Stimulated activated CD4-positive, alpha-beta T cell treated with anti-CD3 and anti-CD28 coated beads, Interleukin-12 subunit alpha, Interleukin-12 subunit beta, amount 100 ng/mL, for 24 hours (primary cell): ENCODE results near the gene GLCE.
"Not testable (repeated sequence)": the region's sequence is repeated elsewhere in the genome, so short reads cannot be mapped to it uniquely, and the experiment has no call there.

Experiments used
- DNase-seq, 2 experiments: peaks; one replicate each; pipeline ENCODE4 v3.0.0-alpha.2; 2020; ENCODE audit warnings: low read depth in 2 of 2

Gene GLCE

DNA sequence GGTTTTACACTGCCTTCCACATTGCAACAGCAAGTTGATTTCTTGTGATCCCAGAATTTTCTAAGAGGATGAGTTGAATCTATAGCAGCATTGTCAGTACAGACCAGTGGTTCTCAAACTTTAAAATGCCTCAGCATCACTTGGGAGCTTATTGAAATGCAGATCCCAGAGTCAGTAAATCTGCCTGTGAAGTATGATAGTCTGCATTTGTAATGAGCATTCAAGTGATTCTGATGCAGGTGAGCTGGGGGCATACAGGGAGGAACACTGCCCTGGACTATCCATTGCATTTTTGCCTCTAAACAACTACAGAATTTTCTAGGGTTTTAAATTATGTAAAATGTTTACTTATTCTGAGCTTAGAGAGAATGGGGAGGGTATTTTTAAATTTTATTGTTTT lies 110.8 kb downstream of the GLCE start:
- no peak for DNase-seq

DNA sequence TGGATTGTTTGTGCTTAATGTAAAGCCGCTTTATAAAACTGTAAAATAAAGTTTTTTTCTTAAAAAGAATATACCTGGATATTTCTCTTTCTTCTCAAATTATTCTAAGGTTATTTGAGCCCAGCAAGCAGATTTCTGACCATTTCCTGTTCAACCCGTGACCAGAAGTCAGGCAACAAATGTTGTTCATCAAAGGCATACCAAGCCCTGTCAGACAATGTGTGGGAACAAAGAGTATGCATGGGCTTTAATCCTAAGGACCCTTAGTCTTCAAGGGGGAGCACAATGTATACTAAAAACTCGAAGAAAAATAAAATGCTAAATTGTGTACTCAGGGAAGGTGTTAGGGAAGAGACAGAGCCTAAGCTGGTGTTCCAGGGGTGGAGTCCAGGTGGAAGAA lies 111.7 kb downstream of the GLCE start:
- DNase-seq = no peak

DNA sequence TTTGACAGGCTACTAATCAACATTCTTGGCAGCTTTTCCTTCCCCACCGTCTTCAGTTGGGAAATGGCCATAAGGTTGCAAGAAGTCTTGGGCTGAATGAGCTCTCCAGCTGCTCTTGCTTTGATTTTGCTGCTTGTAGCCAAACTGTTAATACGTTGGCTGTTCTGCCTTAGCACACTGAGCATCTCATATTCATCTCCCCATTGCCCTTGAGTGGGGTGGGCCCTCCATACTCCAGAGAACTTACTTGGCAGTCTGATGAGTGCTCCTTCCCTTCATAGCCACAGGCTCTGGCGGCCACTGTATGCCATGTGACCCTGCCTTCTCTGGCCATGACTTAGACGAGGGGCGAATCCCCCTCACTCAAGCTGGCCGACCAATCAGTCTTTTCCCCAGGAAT lies 112.5 kb downstream of the GLCE start:
- no peak for DNase-seq

DNA sequence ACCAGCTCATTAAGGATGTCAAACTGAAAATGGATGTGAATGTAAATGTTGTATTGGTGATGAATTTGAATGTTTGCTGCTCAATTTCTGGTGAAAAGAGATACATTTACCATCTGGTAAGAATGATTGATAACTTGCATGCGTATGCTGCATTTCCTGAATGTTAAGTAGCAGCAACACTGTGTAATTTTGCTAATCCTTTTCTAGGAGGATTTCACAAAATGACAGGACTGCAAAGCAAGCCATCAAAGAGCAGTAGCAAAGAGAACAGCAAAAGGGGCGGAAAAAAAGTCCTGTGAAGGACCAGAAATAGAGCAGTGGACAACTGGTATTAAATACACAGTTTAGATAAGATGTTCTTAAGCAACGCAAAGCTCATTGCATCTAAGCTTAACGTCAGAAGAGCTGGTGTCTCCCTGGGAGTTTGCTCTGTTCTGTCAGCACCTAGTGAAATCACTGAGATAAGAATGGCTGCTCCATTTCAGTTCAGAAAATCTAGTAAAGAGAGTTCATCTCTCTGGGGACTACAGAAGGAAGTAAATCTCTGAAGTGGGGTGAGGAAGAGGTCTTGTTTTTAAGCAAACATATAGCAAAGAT lies 114.7 kb downstream of the GLCE start:
- no peak for DNase-seq

DNA sequence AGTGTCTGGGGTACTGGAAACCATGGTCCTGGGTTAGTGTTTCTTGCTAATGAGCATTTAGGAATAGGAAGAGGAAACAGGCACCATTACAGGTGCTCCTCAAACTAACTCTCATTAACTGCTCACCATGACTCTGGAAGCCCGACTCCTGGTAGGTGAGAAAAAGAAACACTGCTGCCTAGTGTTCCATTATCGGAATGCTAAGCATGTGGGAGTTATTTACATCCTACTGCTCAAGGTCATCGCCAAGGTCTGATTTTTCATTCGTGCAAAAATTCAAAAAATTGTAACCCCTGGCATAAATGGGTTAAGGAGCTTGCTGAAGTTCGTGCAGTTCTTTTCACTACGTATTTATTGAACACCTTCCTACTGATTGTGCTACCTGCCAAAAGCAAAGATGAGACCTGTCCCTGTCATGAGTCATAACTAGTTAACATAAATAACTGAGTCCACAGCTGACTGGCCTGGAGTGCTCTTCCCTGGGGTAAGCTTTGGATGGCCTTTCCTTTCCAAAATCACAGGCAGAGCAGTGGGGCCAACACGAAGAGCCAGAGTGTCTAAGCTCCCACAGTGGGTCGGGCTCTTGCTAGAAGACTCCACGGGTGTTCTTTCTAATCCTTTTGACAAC lies 115.6 kb downstream of the GLCE start:
- no peak for DNase-seq

DNA sequence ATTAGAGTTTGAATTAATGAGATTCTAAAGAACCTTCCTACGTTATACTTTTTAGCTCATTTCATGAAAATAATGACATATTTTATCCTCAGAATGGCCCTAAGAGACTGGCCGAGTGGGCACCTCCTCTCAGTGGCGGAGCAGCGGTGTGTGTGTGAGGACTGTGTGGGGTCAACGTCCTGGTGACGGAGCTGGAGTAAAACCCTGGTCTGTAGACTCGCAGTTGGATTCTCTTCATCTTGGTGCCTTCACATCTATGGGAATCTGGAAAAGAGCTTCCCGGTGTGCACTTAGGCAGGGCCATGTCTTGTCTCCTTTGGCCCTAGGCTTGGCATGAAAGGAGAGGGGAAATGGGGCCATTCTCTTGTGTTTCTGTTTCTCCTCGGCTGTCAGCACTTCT lies 116.9 kb downstream of the GLCE start:
- no peak for DNase-seq

DNA sequence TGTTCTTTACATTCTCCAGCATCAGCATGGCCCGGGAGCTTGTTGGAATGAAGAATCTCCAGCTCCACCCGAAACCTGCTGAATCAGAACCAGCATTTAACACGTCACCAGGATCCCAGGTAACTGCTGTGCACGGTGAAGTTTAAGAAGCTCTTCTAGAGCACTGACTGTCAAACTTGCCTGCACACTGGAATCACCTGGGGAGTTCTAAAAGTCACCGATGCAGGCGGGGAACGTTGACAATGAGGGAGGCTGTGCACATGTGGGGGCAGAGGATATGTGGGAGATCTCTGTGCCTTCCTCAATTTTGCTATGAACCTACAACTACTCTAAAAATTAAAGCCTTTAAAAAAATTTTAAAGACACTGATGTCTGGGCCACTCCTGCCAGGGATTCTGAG lies 119.2 kb downstream of the GLCE start:
- no peak for DNase-seq

DNA sequence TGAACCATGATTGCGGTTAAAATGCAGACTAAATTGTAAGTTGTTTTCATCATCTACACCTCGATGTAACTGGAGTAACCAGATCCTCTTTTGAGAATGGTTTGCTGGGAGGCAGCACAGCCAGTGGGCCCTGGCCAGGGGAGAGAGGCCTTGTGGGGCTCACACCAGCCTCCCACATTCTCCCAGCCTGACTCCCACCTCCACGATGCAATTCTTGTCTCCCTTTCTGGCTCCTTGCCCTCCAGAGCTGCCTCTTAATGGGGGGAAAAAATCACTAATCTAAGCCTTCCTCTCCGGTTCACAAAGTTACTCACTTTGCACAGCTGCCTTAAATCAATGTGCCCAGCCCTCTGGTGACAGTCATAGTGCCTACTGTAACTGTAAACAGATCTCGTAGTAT lies 120.3 kb downstream of the GLCE start:
- DNase-seq = no peak

DNA sequence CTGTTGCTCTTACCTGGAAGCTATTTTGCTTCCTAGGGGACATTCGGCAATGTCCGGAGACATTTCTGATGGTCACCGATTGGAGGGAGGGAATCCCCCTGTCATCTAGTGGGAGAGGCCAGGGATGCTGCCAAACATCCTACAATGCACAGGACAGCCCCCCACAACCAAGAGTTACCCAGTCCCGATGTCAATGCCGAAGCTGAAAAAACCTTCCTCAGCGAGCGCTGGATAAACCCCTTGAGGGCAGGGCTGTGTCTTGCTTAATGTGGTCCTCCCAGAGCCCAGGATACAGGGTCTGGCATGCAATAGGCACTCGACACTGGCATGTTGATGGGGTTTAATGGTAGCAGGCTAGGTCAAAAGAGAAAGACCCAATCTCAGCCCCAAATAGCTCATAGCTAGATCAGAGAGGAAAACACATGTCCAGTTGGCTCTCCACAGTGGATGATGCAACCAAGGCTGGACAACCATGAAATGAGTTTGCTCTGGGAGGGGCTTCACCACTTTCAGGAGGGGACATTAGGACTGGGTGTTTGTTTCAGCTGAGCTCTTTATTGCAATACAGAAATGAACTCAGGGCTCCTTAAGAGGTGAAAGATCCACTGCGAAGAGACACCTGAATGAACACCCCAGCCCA lies 121.8 kb downstream of the GLCE start:
- DNase-seq = no peak

DNA sequence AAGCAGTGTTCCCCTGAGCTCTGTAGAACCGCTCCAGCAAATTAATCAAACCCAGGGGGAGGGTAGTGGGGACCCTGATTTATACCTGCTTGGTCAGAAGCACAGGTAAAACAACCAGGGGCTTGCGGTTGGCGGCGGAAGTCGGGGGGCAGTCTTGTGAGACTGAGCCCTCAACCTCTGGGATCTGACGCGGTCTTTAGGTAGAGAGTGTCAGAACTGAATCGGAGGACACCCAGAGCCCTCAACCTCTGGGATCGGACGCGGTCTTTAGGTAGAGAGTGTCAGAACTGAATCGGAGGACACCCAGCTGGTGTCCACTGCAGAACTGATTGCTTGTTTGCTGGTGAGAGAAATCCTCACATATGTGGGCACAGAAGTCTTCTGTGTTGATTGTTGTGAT lies 125.4 kb downstream of the GLCE start:
- no peak for DNase-seq

DNA sequence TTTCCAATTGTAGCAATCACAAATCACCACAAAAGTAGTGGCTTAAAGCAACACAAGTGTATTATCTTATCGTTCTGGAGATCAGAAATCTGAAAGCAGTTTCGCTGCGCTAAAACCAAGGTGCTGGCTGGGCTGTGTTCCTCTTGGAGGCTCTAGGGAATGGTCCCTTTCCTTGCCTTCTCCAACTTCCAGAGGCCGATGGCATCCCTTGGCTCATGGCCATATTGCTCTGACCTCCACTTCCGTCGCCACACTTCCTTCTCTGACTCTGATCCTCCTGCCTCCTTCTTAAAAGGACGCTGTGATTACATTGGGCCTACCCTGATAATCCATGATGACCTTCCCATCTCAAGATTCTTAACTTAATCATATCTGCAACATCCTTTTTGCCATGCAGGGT lies 127.6 kb downstream of the GLCE start:
- no peak for DNase-seq

DNA sequence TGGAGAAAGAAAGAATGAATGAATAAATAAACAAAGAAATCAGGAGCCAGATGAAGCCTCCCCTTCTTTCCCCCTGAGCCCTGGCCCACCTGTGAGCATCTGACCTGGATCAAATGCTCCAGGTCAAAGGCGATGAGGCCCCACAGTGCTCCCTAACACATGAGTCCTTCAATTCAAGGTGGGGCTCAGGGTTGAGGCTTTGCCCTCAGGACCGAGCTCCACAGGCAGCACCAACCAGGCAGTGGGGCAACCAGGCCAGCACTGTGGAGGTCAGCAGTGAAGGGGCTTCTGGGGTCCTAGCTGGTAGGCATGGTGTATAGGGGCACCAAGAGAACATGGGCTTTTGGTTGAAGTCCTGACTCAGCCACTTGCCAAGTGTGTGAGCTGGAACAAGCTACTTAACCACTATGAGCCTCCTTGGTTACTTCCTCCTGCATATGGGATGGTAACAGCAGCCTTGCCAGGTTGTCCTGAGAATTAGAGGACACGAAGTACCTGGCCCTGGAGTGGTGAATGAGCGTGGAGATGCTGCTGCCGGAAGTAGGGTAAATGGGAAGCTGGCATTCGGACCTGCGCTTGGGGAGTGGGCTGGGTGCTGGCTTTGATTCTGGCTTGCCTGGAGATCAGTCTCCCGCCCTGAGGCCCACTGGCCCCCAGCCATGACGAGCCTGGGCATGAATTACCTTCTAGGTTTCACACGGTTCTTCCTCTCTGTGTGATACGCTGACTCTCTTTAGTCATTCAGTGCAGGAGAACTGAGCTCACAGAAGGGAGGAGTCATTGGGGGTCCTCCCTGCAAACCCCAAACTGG lies 128.3 kb downstream of the GLCE start:
- no peak for DNase-seq

DNA sequence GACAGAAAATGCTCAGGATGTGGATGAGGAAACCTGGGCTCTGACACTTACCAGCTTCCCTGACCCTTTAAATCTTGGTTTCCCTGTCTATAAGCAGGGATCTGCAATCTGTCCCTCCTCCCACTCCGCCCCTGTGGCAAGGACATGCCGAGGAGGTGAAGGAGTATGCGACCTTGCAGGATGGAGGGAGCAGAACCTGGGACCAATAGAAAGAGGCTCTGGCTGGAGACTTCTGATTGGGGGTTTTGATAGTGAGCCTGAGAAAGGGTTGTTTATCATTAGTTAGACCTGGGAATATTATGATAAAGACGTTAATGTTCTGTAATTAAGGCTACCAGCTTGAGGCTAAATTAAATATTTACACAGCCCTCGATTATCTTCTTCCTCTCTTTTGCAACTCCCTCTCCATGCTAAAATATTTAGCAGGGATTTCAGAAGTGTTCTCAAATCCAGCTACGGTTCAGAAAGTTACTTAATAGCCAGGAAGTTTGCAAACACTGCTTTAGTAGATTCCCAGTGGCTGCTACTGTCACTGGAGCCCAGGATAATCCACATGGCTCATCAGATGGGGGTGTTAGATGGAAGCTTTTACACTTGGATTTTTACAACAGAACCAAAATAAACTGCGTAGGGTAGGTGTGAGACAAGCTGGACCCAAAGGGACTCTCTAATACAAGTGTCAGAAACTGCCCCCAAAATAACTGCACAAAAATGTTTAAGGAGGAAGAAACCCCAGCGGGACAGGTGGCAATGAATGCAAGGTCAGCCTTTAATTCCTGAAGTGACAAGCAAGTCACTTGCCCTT lies 129.1 kb downstream of the GLCE start:
- no peak for DNase-seq

DNA sequence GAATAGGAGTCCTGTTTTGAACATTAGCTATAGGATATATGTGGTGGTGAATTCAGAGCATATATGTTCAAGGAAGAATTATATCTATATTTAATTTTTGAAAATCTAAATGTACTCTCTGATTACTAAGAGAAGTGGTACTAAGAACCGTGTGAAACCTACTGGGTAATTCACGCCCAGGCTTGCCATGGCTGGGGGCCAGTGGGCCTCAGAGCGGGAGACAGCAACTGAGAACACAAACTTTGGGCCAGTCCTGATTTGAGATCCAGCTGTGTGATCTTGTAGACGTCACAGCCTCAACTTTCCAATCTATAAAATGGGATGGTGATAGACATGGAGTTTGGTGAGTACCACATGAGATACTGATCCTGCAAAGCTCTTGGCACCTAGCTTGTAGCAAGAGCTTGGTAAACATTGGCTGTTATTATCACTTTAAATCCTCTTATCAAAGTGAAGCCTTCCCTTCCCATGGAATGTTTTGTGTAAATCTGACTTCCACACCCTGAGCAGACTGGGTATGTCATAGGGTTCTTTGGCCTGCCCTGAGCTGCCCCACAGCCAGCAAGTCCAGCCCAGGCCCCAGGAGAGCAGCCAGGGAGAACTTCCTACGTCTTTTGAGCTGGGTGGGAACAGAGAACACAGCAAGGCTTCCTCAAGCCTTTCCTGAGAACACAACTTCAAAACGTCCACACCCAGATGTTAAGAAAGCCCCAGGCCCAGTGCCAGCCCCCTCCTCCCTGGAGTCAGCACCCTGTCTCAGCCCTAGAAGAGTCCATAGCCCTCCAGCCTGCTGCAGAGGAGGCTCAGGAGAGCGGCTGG lies 130.1 kb downstream of the GLCE start:
- no peak for DNase-seq

DNA sequence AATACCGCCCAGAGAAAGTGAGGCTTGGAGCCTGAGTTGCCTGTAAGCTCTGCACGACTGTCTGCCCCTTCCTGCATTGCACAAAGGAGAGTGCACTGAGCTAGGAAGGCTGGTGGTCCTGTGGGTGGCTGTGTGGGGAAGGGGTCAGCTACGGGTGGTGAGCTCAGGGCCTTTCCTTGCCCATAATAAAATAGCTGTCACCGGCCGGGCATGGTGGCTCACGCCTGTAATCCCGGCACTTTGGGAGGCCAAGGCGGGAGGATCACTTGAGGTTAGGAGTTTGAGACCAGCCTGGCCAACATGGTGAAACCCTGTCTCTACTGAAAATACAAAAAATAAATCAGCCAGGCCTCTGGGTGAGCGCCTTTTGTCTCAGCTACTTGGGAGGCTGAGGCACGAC lies 131.2 kb downstream of the GLCE start:
- DNase-seq = not testable (repeated sequence)

DNA sequence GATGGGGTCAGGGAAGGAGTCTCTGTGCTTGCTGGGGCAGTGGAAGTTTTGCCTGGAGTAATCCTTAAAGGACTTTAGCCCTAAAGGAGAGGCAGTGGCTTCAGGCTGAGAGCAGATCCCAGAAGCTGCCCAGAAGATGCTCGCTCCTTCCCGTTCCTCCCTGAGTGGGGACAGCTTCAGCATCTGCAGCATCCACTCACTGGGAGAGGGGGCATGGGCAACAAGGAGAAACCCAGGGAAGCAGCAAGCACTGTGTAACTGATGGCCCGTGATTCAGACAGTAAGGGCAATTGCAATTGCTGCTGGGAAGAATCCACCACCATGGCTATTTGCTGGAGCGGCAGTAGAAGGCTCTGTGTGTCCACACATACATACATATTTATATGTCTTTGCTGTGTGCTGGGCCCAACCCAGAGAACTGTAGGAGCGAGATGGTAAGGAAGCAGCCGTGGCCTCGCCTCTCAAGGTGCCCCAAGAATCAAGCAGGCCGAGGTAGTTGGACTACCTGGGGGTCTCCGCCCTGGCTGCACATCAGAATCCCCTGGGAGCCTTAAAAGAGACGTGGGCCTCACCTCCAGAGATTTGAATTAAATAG lies 132.5 kb downstream of the GLCE start:
- DNase-seq = no peak

DNA sequence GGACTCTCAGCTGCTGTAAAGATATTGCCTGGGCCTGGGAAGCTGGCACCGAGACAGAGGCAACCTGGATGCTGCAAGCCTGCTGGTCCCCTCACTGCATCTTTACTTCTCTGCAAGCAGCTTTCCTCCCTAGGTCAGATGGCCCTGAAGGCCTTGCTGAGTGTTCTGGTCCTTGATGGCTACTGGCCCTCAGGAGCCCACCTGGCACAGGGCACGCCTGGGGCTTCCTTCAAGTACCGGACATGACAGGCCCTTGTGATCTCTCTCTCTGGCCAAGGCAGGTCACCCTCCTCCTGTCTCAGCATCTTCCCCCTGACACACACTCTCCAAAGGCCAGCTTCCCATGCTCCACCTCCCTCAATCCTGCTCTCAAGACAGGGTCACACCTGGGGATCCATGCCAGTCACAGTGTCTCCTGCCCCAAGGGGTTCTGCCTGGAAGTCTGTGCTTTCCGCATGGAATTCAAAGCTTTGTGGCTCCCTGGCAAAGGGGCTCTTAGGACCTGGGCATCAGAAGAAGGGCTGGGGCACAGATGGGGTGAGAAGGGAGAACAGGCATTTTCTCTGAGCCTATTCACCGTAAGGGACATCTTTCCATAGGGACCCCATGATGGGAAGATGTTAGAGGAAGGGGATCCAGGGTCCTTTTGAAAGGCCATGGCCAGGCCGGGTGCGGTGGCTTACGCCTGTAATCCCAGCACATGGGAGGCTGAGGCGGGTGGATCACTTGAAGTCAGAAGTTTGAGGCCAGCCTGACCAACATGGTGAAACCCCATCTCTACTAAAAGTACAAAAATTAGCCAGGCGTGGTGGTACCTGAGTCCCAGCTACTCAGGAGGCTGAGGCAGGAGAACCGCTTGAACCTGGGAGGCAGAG lies 133.5 kb downstream of the GLCE start:
- DNase-seq = no peak

DNA sequence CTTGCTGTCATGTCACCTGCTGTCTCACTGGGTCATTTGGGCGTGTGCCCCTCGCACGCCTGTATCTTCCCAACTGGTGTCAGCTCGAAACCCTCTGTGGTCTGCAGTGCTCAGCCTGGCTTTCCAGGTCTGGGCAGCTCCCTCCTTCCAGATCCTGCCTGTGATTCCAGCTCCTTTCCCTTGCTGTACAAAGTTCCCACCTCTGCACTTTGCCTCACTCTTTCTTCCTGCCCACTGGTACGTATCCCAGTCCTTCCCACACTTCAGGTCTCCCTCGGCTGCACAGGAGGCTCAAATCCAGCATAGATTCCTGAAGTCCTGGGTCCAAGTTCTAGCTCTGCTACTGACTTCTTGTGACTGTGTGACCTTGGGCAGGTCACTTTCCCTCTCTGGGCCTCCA lies 136.2 kb downstream of the GLCE start:
- no peak for DNase-seq

DNA sequence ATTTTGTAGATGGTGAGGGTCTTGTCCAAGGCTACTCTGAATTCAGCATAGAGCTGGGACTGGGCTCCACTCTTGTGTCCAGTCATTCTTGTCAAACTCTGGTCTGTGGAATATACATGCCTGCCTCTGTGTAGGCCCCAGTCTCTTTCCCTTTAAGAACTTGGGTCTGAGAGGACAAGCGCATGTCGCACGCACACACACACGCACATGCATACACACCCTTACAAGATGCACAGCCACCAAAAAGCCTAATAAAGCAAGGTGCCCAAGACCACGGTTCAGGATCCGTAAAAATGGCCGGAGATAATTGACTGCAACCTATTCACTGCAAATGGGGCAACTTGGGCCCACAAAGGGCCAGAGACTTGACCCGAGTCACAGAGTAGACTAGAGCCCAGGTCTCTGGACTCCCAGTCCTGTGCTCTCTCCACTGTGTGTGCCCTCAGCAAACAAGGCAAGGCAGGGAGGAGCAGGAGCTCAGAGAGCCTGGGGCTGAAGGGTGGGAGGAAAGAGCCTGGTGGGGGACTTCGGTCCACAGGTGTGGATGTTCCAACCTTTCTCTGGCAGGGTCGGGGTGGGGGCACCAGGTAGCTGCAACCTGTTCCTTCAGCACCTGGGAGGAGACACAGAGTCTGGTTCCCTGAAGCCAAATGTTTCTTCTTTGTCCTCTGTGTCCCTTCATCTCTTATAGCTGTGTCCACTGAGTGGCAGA lies 137.4 kb downstream of the GLCE start:
- DNase-seq = no peak
